SK-N-SH (cell line): ENCODE measurements around the gene ERP29. TPM values are rescaled to one million over a fixed set of nuclear protein-coding genes. Genes with fewer than 3 reads are reported as not detected.
"Not testable (repeated sequence)": the region's sequence is repeated elsewhere in the genome, so short reads cannot be mapped to it uniquely, and the experiment has no call there.

Experiments used
- CTCF ChIA-PET: fragments of 300-600, 350-600 bp; formaldehyde crosslinking; extraction: SDS; loops from one replicate; lab custom pipeline; 2021; lab: Yijun Ruan, JAX
- POLR2A ChIA-PET: fragments of 350-600 bp; sonication (Branson Sonifier 250); formaldehyde crosslinking; extraction: SDS; loops from one replicate; lab custom pipeline; 2020; ENCODE audit warnings: antibody characterized with exemption, inconsistent platforms; lab: Yijun Ruan, JAX
- DNase-seq: peaks from one replicate; pipeline ENCODE4 v3.0.0; 2012
- H2AFZ ChIP-seq: fragments of 200-600 bp; sonication (generic); 2 replicates; pipeline ENCODE4 v1.8.1; 2016; ENCODE audit warnings: antibody characterized with exemption, mild to moderate bottlenecking, low read depth
- H3F3A ChIP-seq: fragments of 200-600 bp; sonication (generic); replicated peaks from 2 replicates; pipeline ENCODE3; 2016; ENCODE audit warnings: antibody characterized with exemption, mild to moderate bottlenecking; ENCODE audit not compliant: insufficient read depth
- H3K27ac ChIP-seq, 2 experiments: fragments of 200-500 bp in 1 of 2; fragments of 200-600 bp in 1 of 2; sonication (Bioruptor generic) in 1 of 2; sonication (generic), shearing (Covaris generic) in 1 of 2; 2 replicates each; pipeline versions ENCODE4 v1.5.1 to v1.6.1; 2014 to 2016; ENCODE audit warnings: low read depth in 2 of 2, inconsistent platforms in 1 of 2, low read length in 1 of 2, mild to moderate bottlenecking in 1 of 2, mixed read lengths in 1 of 2
- H3K27me3 ChIP-seq: fragments of 200-600 bp; sonication (generic), shearing (Covaris generic); 2 replicates; pipeline ENCODE4 v1.6.1; 2016; ENCODE audit warnings: mixed run types; ENCODE audit not compliant: insufficient read depth
- H3K36me3 ChIP-seq, 2 experiments: fragments of 200-500 bp in 1 of 2; fragments of 200-600 bp in 1 of 2; sonication (Bioruptor generic) in 1 of 2; sonication (generic) in 1 of 2; replicated peaks in 1 of 2; 2 replicates each; pipeline versions ENCODE3 to v1.5.1; 2014 to 2016; ENCODE audit warnings: low read length in 1 of 2, mild to moderate bottlenecking in 1 of 2; ENCODE audit not compliant: insufficient read depth in 2 of 2, control insufficient read depth in 1 of 2
- H3K4me1 ChIP-seq, 2 experiments: fragments of 200-500 bp in 1 of 2; fragments of 200-600 bp in 1 of 2; sonication (Bioruptor generic) in 1 of 2; sonication (generic), shearing (Covaris generic) in 1 of 2; 2 replicates each; pipeline versions ENCODE4 v1.5.1 to v1.6.1; 2014 to 2016; ENCODE audit warnings: low read depth in 1 of 2, low read length in 1 of 2, mixed run types in 1 of 2; ENCODE audit not compliant: insufficient read depth in 2 of 2, control insufficient read depth in 1 of 2
- H3K4me2 ChIP-seq: fragments of 200-600 bp; sonication (generic), shearing (Covaris generic); 2 replicates; pipeline ENCODE4 v1.6.1; 2017; ENCODE audit warnings: mixed run types
- H3K4me3 ChIP-seq, 2 experiments: fragments of 200-500 bp in 1 of 2; fragments of 200-600 bp in 1 of 2; sonication (Bioruptor generic) in 1 of 2; sonication (generic), shearing (Covaris generic) in 1 of 2; 2 replicates each; pipeline versions ENCODE4 v1.5.1 to v1.8.1; 2014 to 2016; ENCODE audit warnings: low read depth in 2 of 2, inconsistent platforms in 1 of 2, low read length in 1 of 2, mild to moderate bottlenecking in 1 of 2, mixed read lengths in 1 of 2, moderate library complexity in 1 of 2
- H3K79me2 ChIP-seq: fragments of 200-600 bp; sonication (generic); 2 replicates; pipeline ENCODE4 v1.8.1; 2017; ENCODE audit warnings: mild to moderate bottlenecking; ENCODE audit not compliant: insufficient read depth
- H3K9ac ChIP-seq: fragments of 200-600 bp; sonication (generic); 2 replicates; pipeline ENCODE4 v1.6.1; 2017; ENCODE audit warnings: mixed run types
- H3K9me2 ChIP-seq: fragments of 200-600 bp; sonication (generic); 2 replicates; pipeline ENCODE4 v1.6.1; 2017; ENCODE audit warnings: mixed run types
- H3K9me3 ChIP-seq: fragments of 200-600 bp; sonication (generic); 2 replicates; pipeline ENCODE4 v1.6.1; 2017; ENCODE audit warnings: mixed run types, mild to moderate bottlenecking, moderate library complexity
- H4K20me1 ChIP-seq: fragments of 200-600 bp; sonication (generic); 2 replicates; pipeline ENCODE4 v1.6.1; 2017; ENCODE audit warnings: mild to moderate bottlenecking, mixed run types; ENCODE audit not compliant: insufficient read depth
- CHD2 ChIP-seq: fragments of 150-350 bp; IDR thresholded peaks from 2 replicates; pipeline ENCODE4 v1.6.1; 2018; ENCODE audit warnings: low read length; ENCODE audit not compliant: partially characterized antibody
- MXI1 ChIP-seq: IDR thresholded peaks from 2 replicates; pipeline ENCODE4 v1.6.1; 2012; ENCODE audit warnings: mild to moderate bottlenecking, low read depth, low read length, improper control_type of control experiment
- NRF1 ChIP-seq: IDR thresholded peaks from 2 replicates; pipeline ENCODE4 v1.6.1; 2012; ENCODE audit warnings: low read depth, mild to moderate bottlenecking, low read length
- REST ChIP-seq: IDR thresholded peaks from 2 replicates; pipeline ENCODE4 v1.6.1; 2012; ENCODE audit warnings: mild to moderate bottlenecking, low read depth, low read length, moderate library complexity
- RFX5 ChIP-seq: IDR thresholded peaks from 2 replicates; pipeline ENCODE4 v1.6.1; 2012; ENCODE audit warnings: mild to moderate bottlenecking, improper control_type of control experiment, low read length
- TEAD4 ChIP-seq: IDR thresholded peaks from 2 replicates; pipeline ENCODE4 v1.4.0; 2012; ENCODE audit warnings: mild to moderate bottlenecking, borderline replicate concordance; ENCODE audit not compliant: insufficient read depth
- WGBS: methylation state at CpG from one replicate; pipeline ENCODE4 v1.1.6; 2017; ENCODE audit warnings: low lambda C conversion rate; 5-methylcytosine and 5-hydroxymethylcytosine counted together
- polyA plus RNA-seq, 3 experiments: library from polyadenylated mRNA; depleted of rRNA; stranded (reverse); fragments of >200 nt; gene quantifications; 2 replicates each; pipeline ENCODE4 v1.2.3, GENCODE V29; 2012
- TF ChIP-seq, protein P1 (sequence below): IDR thresholded peaks from 2 replicates; pipeline ENCODE4; 2012

The ERP29 gene
- polyA plus RNA-seq, 1 of the 3 experiments (the other 2 are of a cell fraction), result 177 TPM

DNA sequence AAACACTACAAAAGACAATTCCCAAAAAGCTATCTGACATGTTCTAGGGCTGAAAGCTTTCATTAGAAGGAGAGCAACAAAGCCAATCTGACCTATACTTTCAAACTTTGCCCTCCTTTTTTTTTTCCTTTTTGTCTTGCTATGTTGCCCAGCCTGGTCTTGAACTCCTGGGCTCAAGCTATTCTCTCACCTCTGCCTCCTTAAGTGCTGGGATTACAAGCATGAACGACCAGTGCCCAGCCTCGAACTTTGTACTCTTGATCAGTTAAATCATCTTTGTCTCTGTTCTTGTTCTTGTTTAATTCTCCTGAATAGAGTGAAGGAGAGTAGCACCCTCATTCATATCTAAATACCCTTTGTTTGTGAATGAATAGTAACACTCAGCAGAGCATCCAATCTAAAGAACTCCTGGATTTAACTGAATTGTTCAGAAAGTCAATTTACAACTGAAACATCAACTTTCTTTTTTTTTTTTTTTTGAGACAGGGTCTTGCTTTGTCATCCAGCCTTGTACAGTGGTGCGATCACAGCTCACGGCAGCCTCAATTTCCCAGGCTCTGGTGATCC, 22.1 kb downstream of the ERP29 start:
- Histone ChIP-seq H3K9me2 (no peaks in the 10 kb centered on the region), H3K4me3 (no peak overlapping the region), H3K4me2 (no peak overlapping the region), H3K27ac (no peak overlapping the region), H4K20me1 (no peaks in the 10 kb centered on the region), H3K9ac (no peak overlapping the region), H3K79me2 (no peaks in the 10 kb centered on the region), H3F3A (peaks cover 15% of the 10 kb centered on the region), H2AFZ (no peak overlapping the region), H3K27me3 (no peaks in the 10 kb centered on the region), H3K36me3 (peaks cover 68 to 77% of the 10 kb centered on the region in 2 experiments), H3K9me3 (no peaks in the 10 kb centered on the region), H3K4me1 (no peaks in the 10 kb centered on the region)
- WGBS, result 95% methylated on average over 4 of the region's 4 CpGs
- CTCF ChIA-PET, result no interaction called here
- no peak for DNase-seq
- POLR2A ChIA-PET, result no interaction called here
- TF ChIP-seq, protein P1, sequence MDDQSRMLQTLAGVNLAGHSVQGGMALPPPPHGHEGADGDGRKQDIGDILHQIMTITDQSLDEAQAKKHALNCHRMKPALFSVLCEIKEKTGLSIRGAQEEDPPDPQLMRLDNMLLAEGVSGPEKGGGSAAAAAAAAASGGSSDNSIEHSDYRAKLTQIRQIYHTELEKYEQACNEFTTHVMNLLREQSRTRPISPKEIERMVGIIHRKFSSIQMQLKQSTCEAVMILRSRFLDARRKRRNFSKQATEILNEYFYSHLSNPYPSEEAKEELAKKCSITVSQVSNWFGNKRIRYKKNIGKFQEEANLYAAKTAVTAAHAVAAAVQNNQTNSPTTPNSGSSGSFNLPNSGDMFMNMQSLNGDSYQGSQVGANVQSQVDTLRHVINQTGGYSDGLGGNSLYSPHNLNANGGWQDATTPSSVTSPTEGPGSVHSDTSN, result no peak
- TF ChIP-seq MXI1 (no peak), TEAD4 (no peak), CHD2 (no peak), REST (no peak), RFX5 (no peak), NRF1 (no peak)

- H3K9me3 ChIP-seq, H3K4me2 ChIP-seq, H3K4me3 ChIP-seq, H4K20me1 ChIP-seq, H3K27ac ChIP-seq, DNase-seq, POLR2A ChIA-PET, H3K79me2 ChIP-seq, H3K9me2 ChIP-seq, H3K4me1 ChIP-seq, H2AFZ ChIP-seq, H3K27me3 ChIP-seq, H3K9ac ChIP-seq: not testable (repeated sequence)
- CTCF ChIA-PET, result interaction anchor here (1.0 to 1.3 kb wide), 2 partner anchors 11 to 24 kb away, joined by 3 read pairs; partner anchors contain the start of gene TMEM116
- Histone ChIP-seq H3F3A (peaks cover 16% of the 10 kb centered on the region), H3K36me3 (peaks cover 63 to 74% of the 10 kb centered on the region in 2 experiments)
- 98% methylated on average over 12 of the region's 12 CpGs for WGBS
These were observed 23.4 kb downstream of the ERP29 start for GRCh38 chr12:112036614-112037013.
